ENCODE results near the gene PRKG1. TPM values are rescaled to one million over a fixed set of nuclear protein-coding genes. Genes with fewer than 3 reads are reported as not detected.
"Not testable (repeated sequence)": the region's sequence is repeated elsewhere in the genome, so short reads cannot be mapped to it uniquely, and the experiment has no call there.

The PRKG1 gene
- total and polyA plus RNA-seq, 2 donors (not counting 1 experiment from before 2014, with no cell fraction given): not detected

DNA sequence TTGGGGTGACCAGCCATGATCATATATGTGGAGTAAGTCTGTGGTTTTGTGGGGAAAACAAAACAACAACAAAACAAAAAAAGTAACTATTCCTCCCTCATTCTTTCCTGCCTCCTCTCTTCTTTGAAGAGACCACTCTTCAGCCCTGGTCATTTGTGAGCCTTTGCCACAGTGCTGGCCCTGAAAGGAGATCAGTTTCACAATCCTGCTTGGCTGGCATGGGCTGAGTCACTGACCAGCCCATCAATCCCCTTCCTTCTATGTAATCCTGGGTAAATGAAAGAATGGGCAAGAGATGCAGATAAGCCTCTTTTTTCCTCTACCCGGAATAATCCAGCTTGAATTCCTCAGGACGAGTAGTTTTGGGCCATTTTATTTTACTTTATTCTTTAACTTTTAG lies 611.5 kb downstream of the PRKG1 start:
- no peaks in the 10 kb centered on the region for H3K9me3 ChIP-seq (ENCODE audit: control extremely low read depth in 1 of 3, control insufficient read depth in 2 of 3, insufficient read depth in 1 of 3, low read length in 2 of 3)
- H3K27ac ChIP-seq (ENCODE audit: low read length in 2 of 2): no peak overlapping the region
- TF ChIP-seq CTCF (IDR thresholded peaks at IDR 0.05): no peak
- TF ChIP-seq EZH2 (IDR thresholded peaks at IDR 0.05; ENCODE audit: borderline replicate concordance, insufficient read depth, low read depth, low read length, poor library complexity, severe bottlenecking): no peak
- no peaks in the 10 kb centered on the region for H3K36me3 ChIP-seq (replicated peaks in 1 of 2; ENCODE audit: control extremely low read depth in 1 of 2, control insufficient read depth in 1 of 2, extremely low read depth in 1 of 2, insufficient read depth in 2 of 2, low read length in 1 of 2)
- H3K27ac Mint-ChIP-seq: no peak overlapping the region
- no peak overlapping the region for H3K9ac ChIP-seq (ENCODE audit: low read length)
- H4K20me1 ChIP-seq (ENCODE audit: control insufficient read depth, insufficient read depth, low read length, poor library complexity, severe bottlenecking): no peaks in the 10 kb centered on the region
- ATAC-seq (ENCODE audit: low read depth) (no peak), DNase-seq (no peak)
- no peaks in the 10 kb centered on the region for H3K79me2 ChIP-seq (ENCODE audit: control insufficient read depth, insufficient read depth, low read length)
- POLR2A ChIA-PET: no interaction called here
- no peak overlapping the region for H3K4me2 ChIP-seq (replicated peaks; ENCODE audit: low read depth, low read length, poor library complexity, severe bottlenecking)
- no CpG with 5 or more reads among the region's 2 CpGs for WGBS (ENCODE audit: insufficient coverage)
- CTCF ChIA-PET: no interaction called here
- H3K9me3 Mint-ChIP-seq (ENCODE audit: insufficient read depth): peaks cover 2% of the 10 kb centered on the region
- no peak overlapping the region for H3K4me3 ChIP-seq (ENCODE audit: control extremely low read depth in 1 of 5, extremely low read depth in 1 of 5, insufficient read depth in 1 of 5, low read depth in 2 of 5, low read length in 4 of 5)
- H3K27me3 Mint-ChIP-seq: peaks cover 12% of the 10 kb centered on the region
- peaks cover 0 to 4% (median 1%) of the 10 kb centered on the region in 4 experiments for H3K27me3 ChIP-seq (replicated peaks in 1 of 4; ENCODE audit: control extremely low read depth in 1 of 4, control insufficient read depth in 3 of 4, insufficient read depth in 4 of 4, low read length in 3 of 4)
- no peaks in the 10 kb centered on the region for H3K4me1 ChIP-seq (ENCODE audit: control insufficient read depth in 2 of 2, insufficient read depth in 2 of 2, low read length in 2 of 2)
- intact Hi-C loops (cut with micrococcal nuclease): no loop called here
- no peaks in the 10 kb centered on the region for H3K4me1 Mint-ChIP-seq
- no peak overlapping the region for H3K4me3 Mint-ChIP-seq
- H2AFZ ChIP-seq (ENCODE audit: insufficient read depth, low read depth, low read length, poor library complexity, severe bottlenecking): no peak overlapping the region

DNA sequence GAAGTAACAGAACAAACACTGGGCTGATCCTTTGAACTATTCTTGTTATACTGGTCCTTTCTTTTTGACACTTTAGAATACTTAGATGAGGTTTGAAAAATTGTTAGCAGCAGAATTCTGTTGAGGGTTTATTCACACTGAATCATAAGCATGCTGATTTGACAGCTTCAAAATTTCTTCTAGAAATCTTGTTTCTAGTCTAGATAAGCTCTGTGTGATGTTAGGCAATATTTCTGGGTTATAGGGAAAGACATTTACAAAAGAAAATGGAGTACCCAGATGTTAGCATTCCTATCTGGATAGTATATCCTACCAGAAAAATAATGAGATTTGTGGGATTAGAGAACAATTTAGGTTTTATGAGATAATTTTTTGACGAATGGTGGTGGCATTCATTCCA lies 613.0 kb downstream of the PRKG1 start:
- Mint-ChIP-seq H3K27me3 (peaks cover 9% of the 10 kb centered on the region), H3K9me3 (ENCODE audit: insufficient read depth) (peaks cover 2% of the 10 kb centered on the region), H3K4me1 (no peaks in the 10 kb centered on the region), H3K27ac (no peak overlapping the region), H3K4me3 (no peak overlapping the region)
- ChIA-PET CTCF (no interaction called here), POLR2A (no interaction called here)
- H3K9me3 ChIP-seq (ENCODE audit: control extremely low read depth in 1 of 3, control insufficient read depth in 2 of 3, insufficient read depth in 1 of 3, low read length in 2 of 3): no peaks in the 10 kb centered on the region
- no peak overlapping the region for H3K27ac ChIP-seq (ENCODE audit: low read length in 2 of 2)
- no peak overlapping the region for H3K9ac ChIP-seq (ENCODE audit: low read length)
- H3K36me3 ChIP-seq (replicated peaks in 1 of 2; ENCODE audit: control extremely low read depth in 1 of 2, control insufficient read depth in 1 of 2, extremely low read depth in 1 of 2, insufficient read depth in 2 of 2, low read length in 1 of 2): no peaks in the 10 kb centered on the region
- WGBS (ENCODE audit: insufficient coverage): no CpG with 5 or more reads among the region's 1 CpG
- ATAC-seq (ENCODE audit: low read depth) (no peak), DNase-seq (no peak)
- TF ChIP-seq EZH2 (IDR thresholded peaks at IDR 0.05; ENCODE audit: borderline replicate concordance, insufficient read depth, low read depth, low read length, poor library complexity, severe bottlenecking): no peak
- TF ChIP-seq CTCF (IDR thresholded peaks at IDR 0.05): no peak
- no peak overlapping the region for H3K4me3 ChIP-seq (ENCODE audit: control extremely low read depth in 1 of 5, extremely low read depth in 1 of 5, insufficient read depth in 1 of 5, low read depth in 2 of 5, low read length in 4 of 5)
- no peak overlapping the region for H2AFZ ChIP-seq (ENCODE audit: insufficient read depth, low read depth, low read length, poor library complexity, severe bottlenecking)
- H3K27me3 ChIP-seq (replicated peaks in 1 of 4; ENCODE audit: control extremely low read depth in 1 of 4, control insufficient read depth in 3 of 4, insufficient read depth in 4 of 4, low read length in 3 of 4): peaks cover 0 to 3% (median under 1%) of the 10 kb centered on the region in 4 experiments
- no peaks in the 10 kb centered on the region for H4K20me1 ChIP-seq (ENCODE audit: control insufficient read depth, insufficient read depth, low read length, poor library complexity, severe bottlenecking)
- intact Hi-C loops (cut with micrococcal nuclease): no loop called here
- no peaks in the 10 kb centered on the region for H3K79me2 ChIP-seq (ENCODE audit: control insufficient read depth, insufficient read depth, low read length)
- H3K4me1 ChIP-seq (ENCODE audit: control insufficient read depth in 2 of 2, insufficient read depth in 2 of 2, low read length in 2 of 2): no peaks in the 10 kb centered on the region
- no peak overlapping the region for H3K4me2 ChIP-seq (replicated peaks; ENCODE audit: low read depth, low read length, poor library complexity, severe bottlenecking)

GRCh38 chr10:51688826-51689225 lies 614.5 kb downstream of the PRKG1 start:
- ATAC-seq (ENCODE audit: low read depth); H3K9ac ChIP-seq (ENCODE audit: low read length); H3K27ac ChIP-seq (ENCODE audit: low read length in 2 of 2); intact Hi-C loops (cut with micrococcal nuclease); CTCF ChIA-PET; DNase-seq; H4K20me1 ChIP-seq (ENCODE audit: control insufficient read depth, insufficient read depth, low read length, poor library complexity, severe bottlenecking); POLR2A ChIA-PET; H3K27me3 Mint-ChIP-seq; H3K9me3 ChIP-seq (ENCODE audit: control extremely low read depth in 1 of 3, control insufficient read depth in 2 of 3, insufficient read depth in 1 of 3, low read length in 2 of 3); H3K4me2 ChIP-seq (replicated peaks; ENCODE audit: low read depth, low read length, poor library complexity, severe bottlenecking); H3K9me3 Mint-ChIP-seq (ENCODE audit: insufficient read depth); H3K36me3 ChIP-seq (replicated peaks in 1 of 2; ENCODE audit: control extremely low read depth in 1 of 2, control insufficient read depth in 1 of 2, extremely low read depth in 1 of 2, insufficient read depth in 2 of 2, low read length in 1 of 2); H3K27me3 ChIP-seq (replicated peaks in 1 of 4; ENCODE audit: control extremely low read depth in 1 of 4, control insufficient read depth in 3 of 4, insufficient read depth in 4 of 4, low read length in 3 of 4); H3K4me3 Mint-ChIP-seq; H3K79me2 ChIP-seq (ENCODE audit: control insufficient read depth, insufficient read depth, low read length); H3K4me1 ChIP-seq (ENCODE audit: control insufficient read depth in 2 of 2, insufficient read depth in 2 of 2, low read length in 2 of 2); H3K27ac Mint-ChIP-seq; H2AFZ ChIP-seq (ENCODE audit: insufficient read depth, low read depth, low read length, poor library complexity, severe bottlenecking); H3K4me1 Mint-ChIP-seq; H3K4me3 ChIP-seq (ENCODE audit: control extremely low read depth in 1 of 5, extremely low read depth in 1 of 5, insufficient read depth in 1 of 5, low read depth in 2 of 5, low read length in 4 of 5): not testable (repeated sequence)
- WGBS (ENCODE audit: insufficient coverage): no CpG with 5 or more reads among the region's 2 CpGs

Data from B cell (primary cell).